Breast epithelium (tissue), 3 donors: ENCODE results near the gene UBE3B.

ENCODE experiments used
- CTCF ChIP-seq, 3 donors: fragments of 450-650 bp; IDR thresholded peaks; one replicate each; pipeline ENCODE4 v1.5.1; 2016 to 2017; ENCODE audit warnings: antibody characterized with exemption in 3 of 3, mild to moderate bottlenecking in 3 of 3, moderate library complexity in 3 of 3
- POLR2AphosphoS5 ChIP-seq, 3 donors: sonication (generic); formaldehyde crosslinking; IDR thresholded peaks; one replicate each; pipeline ENCODE4 v1.6.1; 2017; ENCODE audit warnings: antibody characterized with exemption in 3 of 3

GRCh38 chr12:109466305-109466704 is 11.1 kb upstream of the UBE3B start:
- TF ChIP-seq POLR2AphosphoS5 (IDR thresholded peaks at IDR 0.05) (no peak), CTCF (IDR thresholded peaks at IDR 0.05) (no peak)
